Breast epithelium (tissue), 4 donors: Measurements from ENCODE around the gene FBXW8. TPM values are rescaled to one million over a fixed set of nuclear protein-coding genes. Genes with fewer than 3 reads are reported as not detected.

Experiments used
- DNase-seq, 2 donors: peaks; one replicate each; pipeline ENCODE4 v3.0.0-alpha.2; 2019; ENCODE audit warnings: low spot score in 2 of 2
- H3K27ac ChIP-seq, 2 donors: fragments of 200-600 bp; sonication (generic) in 1 of 2; one replicate each; pipeline ENCODE4 v1.5.1; 2016 to 2019; ENCODE audit warnings: mild to moderate bottlenecking in 1 of 2
- H3K27me3 ChIP-seq, 2 donors: fragments of 200-600 bp; sonication (generic) in 1 of 2; one replicate each; pipeline versions ENCODE4 v1.5.1 to v1.6.0; 2017 to 2019; ENCODE audit warnings: control low read depth in 1 of 2, mild to moderate bottlenecking in 1 of 2
- H3K36me3 ChIP-seq: fragments of 200-600 bp; one replicate; pipeline ENCODE4 v1.5.1; 2019
- H3K4me1 ChIP-seq, 2 donors: fragments of 200-600 bp; sonication (generic); one replicate each; pipeline ENCODE4 v1.5.1; 2016 to 2019; ENCODE audit warnings: control low read depth in 1 of 2
- H3K4me3 ChIP-seq, 3 donors: fragments of 200-600 bp; sonication (generic); 1 replicate in 2 of 3; 2 replicates in 1 of 3; pipeline ENCODE4 v1.5.1; 2016 to 2019; ENCODE audit warnings: mild to moderate bottlenecking in 3 of 3, moderate library complexity in 2 of 3
- H3K9me3 ChIP-seq, 2 donors: fragments of 200-600 bp; sonication (generic) in 1 of 2; one replicate each; pipeline ENCODE4 v1.5.1; 2016 to 2019; ENCODE audit warnings: control low read depth in 1 of 2
- CTCF ChIP-seq, 3 donors: fragments of 450-650 bp; IDR thresholded peaks; one replicate each; pipeline ENCODE4 v1.5.1; 2016 to 2017; ENCODE audit warnings: antibody characterized with exemption in 3 of 3, mild to moderate bottlenecking in 3 of 3, moderate library complexity in 3 of 3
- POLR2A ChIP-seq: fragments of 450-650 bp; IDR thresholded peaks from one replicate; pipeline ENCODE4 v1.6.1; 2016; ENCODE audit warnings: antibody characterized with exemption, mild to moderate bottlenecking, moderate library complexity
- POLR2AphosphoS5 ChIP-seq, 3 donors: sonication (generic); formaldehyde crosslinking; IDR thresholded peaks; one replicate each; pipeline ENCODE4 v1.6.1; 2017; ENCODE audit warnings: antibody characterized with exemption in 3 of 3
- intact Hi-C: fragments of 100-400 bp; cut with DNase I; formaldehyde crosslinking; loops from one replicate; pipeline ENCODE4 v1.15.1; 2023; ENCODE audit warnings: low total_unique reads
- total RNA-seq, 3 donors: library from RNA; depleted of rRNA; stranded (reverse); fragments of >200 nt; gene quantifications; one replicate each; pipeline ENCODE4 v1.1.0, GENCODE V29; 2016

FBXW8 gene
- total RNA-seq, 3 donors from 2014 or later, result 14.9 to 22.3 (median 16.4) TPM

- TF ChIP-seq CTCF (IDR thresholded peaks at IDR 0.05), result no peak
- no peak for TF ChIP-seq POLR2A
- TF ChIP-seq POLR2AphosphoS5 (IDR thresholded peaks at IDR 0.05), result no peak
- Histone ChIP-seq H3K9me3 (no peaks in the 10 kb centered on the region), H3K36me3 (no peaks in the 10 kb centered on the region), H3K4me1 (no peaks in the 10 kb centered on the region), H3K27me3 (no peaks in the 10 kb centered on the region), H3K27ac (no peak overlapping the region), H3K4me3 (no peak overlapping the region)
- no peak for DNase-seq
- intact Hi-C loops, result no loop called here
Observed at GRCh38 chr12:117002051-117002817, 91.5 kb downstream of the FBXW8 start.

GRCh38 chr12:117003883-117004404 is 93.2 kb downstream of the FBXW8 start:
- TF ChIP-seq POLR2A, result no peak
- TF ChIP-seq CTCF (IDR thresholded peaks at IDR 0.05), result no peak
- no peak for TF ChIP-seq POLR2AphosphoS5 (IDR thresholded peaks at IDR 0.05)
- DNase-seq, result no peak
- H3K4me3 ChIP-seq, result no peak overlapping the region
- no peaks in the 10 kb centered on the region for H3K36me3 ChIP-seq
- no peaks in the 10 kb centered on the region for H3K9me3 ChIP-seq
- no peaks in the 10 kb centered on the region for H3K27me3 ChIP-seq
- H3K27ac ChIP-seq, result no peak overlapping the region
- intact Hi-C loops, result no loop called here
- no peaks in the 10 kb centered on the region for H3K4me1 ChIP-seq

GRCh38 chr12:117005417-117006046 is 94.8 kb downstream of the FBXW8 start:
- Histone ChIP-seq H3K4me1 (no peaks in the 10 kb centered on the region), H3K36me3 (no peaks in the 10 kb centered on the region), H3K4me3 (no peak overlapping the region), H3K9me3 (no peaks in the 10 kb centered on the region), H3K27me3 (no peaks in the 10 kb centered on the region), H3K27ac (no peak overlapping the region)
- intact Hi-C loops, result no loop called here
- TF ChIP-seq POLR2A (no peak), POLR2AphosphoS5 (IDR thresholded peaks at IDR 0.05) (no peak), CTCF (IDR thresholded peaks at IDR 0.05) (no peak)
- no peak for DNase-seq

- no peak for TF ChIP-seq POLR2A
- no peak for TF ChIP-seq CTCF (IDR thresholded peaks at IDR 0.05)
- no peaks in the 10 kb centered on the region for H3K9me3 ChIP-seq
- intact Hi-C loops, result no loop called here
- H3K4me3 ChIP-seq, result no peak overlapping the region
- DNase-seq, result no peak
- no peak overlapping the region for H3K27ac ChIP-seq
- H3K27me3 ChIP-seq, result no peaks in the 10 kb centered on the region
- H3K4me1 ChIP-seq, result no peaks in the 10 kb centered on the region
- H3K36me3 ChIP-seq, result no peaks in the 10 kb centered on the region
Observed at GRCh38 chr12:117006333-117006732, 95.6 kb downstream of the FBXW8 start.

- no peak for DNase-seq
- intact Hi-C loops, result no loop called here
- H3K27ac ChIP-seq, result no peak overlapping the region
- no peaks in the 10 kb centered on the region for H3K36me3 ChIP-seq
- TF ChIP-seq POLR2A (no peak), CTCF (IDR thresholded peaks at IDR 0.05) (no peak), POLR2AphosphoS5 (IDR thresholded peaks at IDR 0.05) (no peak)
- H3K27me3 ChIP-seq, result no peaks in the 10 kb centered on the region
- no peaks in the 10 kb centered on the region for H3K9me3 ChIP-seq
- no peaks in the 10 kb centered on the region for H3K4me1 ChIP-seq
- no peak overlapping the region for H3K4me3 ChIP-seq
Observed at GRCh38 chr12:117007577-117007976, 96.8 kb downstream of the FBXW8 start.
